GM12801 (cell line): ENCODE data around the gene ATXN1.

ENCODE experiments used
- TF ChIP-seq, protein P1 (sequence below): IDR thresholded peaks from one replicate; pipeline ENCODE4 v1.5.1; 2011; ENCODE audit warnings: control low read depth; ENCODE audit not compliant: insufficient read length; ENCODE audit errors: extremely low read depth

Gene ATXN1

DNA sequence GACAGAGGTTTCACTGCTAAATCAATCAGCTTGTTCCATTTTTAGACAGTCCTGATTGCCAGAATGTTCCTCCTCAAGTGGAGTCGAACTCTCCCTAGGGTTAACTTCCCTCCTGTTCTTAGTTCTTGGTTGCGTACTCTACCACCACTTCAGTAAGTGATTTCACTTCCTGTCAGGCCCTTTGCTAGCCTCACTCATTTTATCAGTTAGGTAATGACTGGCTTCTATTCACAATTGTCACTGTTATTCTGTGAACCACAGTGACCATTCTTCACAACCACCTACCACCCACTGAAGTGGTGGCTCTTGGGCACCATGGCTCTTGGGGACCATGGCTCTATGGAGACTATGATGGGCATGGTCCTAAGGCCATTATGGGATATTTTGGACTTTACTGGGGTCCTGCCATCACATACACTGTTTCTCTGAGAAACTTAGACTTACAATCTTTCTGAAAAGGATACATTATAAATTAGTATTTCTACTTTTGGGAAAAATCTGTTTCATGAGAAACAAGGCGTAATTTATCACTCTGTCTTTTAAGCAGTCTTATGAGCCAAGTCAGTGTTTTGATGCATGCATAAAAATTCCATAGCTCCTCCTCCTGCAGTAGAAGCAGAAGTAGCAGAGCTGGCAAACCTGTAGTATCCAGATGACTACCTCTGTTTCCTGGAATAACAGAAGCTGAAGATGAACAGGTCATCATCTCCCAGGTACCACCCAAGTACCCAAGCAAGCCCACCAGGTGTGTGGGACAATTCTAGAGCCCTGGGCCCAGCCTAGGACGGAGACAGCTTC, 66.3 kb downstream of the ATXN1 start:
- TF ChIP-seq, protein P1, sequence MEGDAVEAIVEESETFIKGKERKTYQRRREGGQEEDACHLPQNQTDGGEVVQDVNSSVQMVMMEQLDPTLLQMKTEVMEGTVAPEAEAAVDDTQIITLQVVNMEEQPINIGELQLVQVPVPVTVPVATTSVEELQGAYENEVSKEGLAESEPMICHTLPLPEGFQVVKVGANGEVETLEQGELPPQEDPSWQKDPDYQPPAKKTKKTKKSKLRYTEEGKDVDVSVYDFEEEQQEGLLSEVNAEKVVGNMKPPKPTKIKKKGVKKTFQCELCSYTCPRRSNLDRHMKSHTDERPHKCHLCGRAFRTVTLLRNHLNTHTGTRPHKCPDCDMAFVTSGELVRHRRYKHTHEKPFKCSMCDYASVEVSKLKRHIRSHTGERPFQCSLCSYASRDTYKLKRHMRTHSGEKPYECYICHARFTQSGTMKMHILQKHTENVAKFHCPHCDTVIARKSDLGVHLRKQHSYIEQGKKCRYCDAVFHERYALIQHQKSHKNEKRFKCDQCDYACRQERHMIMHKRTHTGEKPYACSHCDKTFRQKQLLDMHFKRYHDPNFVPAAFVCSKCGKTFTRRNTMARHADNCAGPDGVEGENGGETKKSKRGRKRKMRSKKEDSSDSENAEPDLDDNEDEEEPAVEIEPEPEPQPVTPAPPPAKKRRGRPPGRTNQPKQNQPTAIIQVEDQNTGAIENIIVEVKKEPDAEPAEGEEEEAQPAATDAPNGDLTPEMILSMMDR: no peak

DNA sequence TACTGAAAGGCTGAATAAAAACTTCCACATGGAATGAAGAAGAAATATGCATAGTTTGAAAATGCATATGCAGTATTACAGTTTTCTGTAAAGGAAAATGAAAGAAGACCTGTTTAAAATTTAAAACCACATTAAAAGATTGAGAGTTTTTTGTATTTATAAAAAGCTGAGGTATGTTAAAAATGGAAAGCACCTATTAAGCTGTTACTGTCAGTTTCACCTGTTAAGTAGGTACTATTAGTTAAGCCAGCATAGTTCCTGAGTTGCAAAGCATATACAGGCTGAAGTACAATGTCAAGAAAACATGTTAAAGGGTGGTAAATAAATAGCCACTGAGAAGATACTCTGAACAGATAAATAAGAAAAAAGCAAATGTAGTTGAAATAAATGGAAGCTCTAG, 69.9 kb downstream of the ATXN1 start:
- TF ChIP-seq, protein P1: no peak

DNA sequence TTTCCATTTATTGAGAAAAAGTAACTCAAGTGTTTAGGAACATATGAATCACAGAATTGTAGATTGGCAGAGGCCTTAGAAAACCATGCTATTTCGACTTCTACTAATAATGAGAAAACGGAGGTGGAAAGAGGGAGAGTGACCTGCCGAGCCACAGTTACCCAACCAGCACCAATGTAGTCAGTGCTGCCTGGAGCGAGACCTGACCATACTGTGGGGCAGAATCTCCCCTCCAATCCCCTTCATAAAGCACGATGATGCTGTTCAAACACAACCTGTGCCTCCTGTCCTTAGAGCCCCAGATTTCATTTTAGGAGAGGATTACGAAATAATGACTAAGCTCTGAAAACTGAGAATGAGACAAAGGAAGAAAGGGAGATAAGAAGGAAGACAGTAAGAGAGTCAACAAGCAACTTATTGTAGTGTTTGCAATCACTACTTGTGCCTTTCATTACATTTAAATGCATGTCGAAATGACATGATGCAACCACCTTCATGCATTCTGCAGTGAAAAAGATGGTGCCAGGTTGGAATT, 70.6 kb downstream of the ATXN1 start:
- TF ChIP-seq, protein P1: no peak

DNA sequence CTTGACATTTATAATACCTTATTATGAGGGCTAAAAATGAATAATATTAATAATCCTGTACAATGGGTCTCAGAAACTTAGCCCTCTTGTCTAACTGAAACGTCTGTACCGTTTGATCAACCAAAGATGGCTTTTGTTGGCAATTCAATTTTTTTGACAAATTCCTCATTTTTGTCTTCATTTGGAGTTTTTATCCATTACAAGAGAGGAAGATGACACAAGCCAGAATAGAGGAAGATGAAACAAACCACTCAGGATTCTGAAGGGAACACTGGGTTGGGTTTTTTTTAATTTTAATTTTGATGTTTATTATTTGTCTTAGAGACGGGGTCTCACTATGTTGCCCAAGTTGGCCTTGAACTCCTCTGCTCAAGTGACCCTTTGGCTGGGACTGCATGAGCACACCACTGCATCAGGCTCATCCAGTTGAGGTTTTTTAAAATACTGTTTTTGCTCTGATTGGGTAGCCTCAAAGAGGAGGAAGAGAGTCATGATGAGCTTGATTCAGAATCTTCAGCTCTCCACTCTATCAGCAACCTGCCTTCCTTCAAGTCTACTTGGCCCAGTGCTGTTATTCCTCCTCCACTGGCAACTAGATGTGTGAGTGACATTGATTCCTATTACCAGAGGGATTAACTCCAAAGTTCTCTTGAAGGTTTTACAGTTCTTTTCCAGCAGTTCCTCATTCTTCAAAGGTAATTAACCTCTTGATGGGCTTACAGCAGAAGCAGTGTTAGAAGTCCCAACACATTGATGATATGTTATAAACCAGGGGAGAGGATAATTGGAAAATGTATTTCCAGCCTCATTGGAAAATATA, 71.3 kb downstream of the ATXN1 start:
- TF ChIP-seq, protein P1: no peak

DNA sequence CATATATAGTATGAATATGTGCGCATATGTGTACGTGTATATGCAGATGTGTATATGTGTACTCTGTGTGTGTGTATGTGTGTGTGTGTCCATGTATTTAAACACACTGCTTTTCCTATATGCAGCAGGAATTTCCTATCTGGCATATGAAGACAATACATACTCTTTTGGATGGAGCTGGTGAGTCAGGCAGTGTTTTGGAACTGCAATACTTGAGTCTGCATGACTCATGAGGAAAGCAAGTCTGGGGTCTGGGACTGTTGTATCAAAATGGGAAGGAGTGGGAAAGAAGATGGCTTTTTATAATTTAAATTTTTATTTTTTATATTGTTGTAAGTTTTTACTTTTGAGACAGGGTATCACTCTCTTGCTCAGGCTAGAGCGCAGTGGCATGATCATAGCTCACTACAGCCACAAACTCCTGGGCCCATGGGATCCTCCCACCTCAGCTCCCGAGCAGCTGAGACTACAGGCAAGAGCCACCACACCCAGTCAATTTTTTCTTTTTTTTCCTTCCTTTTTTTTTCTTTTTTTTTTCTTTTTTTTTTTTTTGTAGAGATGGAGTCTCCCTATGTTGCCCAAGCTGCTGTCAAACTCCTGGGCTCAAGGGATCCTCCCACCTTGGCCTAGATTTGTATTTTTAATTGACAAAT, 72.2 kb downstream of the ATXN1 start:
- TF ChIP-seq, protein P1: no peak

DNA sequence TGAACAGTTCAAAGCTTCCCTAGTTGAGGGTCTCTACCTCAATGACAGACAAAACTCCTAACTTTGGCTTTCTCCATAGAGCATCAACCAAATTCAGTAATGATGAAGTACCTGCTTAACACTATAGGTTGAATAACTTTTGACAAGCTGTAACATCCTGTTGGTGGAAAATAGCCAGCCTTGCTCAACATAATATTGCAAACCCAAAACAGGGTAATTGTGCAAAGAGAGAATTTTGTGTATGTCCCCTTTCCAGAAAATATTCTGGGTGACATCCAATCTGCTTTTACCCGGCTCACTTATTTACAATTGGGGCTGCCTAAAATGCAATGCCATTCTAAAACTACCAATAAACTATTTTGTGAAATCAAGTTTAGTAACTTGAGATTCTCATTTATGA, 72.8 kb downstream of the ATXN1 start:
- TF ChIP-seq, protein P1: no peak

DNA sequence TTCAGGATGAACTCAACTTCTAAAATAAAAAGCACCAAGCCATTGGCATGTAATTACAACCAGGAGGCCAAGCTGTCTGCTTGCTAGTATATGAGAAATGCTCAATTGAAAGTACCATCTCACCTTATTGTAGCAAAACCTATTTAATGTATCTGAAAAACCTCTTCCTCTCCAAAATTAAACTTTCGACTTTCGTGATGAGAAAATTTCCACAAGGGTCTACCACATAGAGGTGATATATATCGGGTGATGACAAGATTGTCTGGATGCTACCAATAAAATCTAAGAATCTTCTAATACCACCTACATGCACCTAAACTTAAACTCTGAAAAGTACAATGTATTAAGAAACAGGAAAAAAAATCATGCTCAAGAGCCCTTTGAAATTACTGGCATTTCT, 74.2 kb downstream of the ATXN1 start:
- TF ChIP-seq, protein P1: no peak
